ENCODE measurements around the gene ERFL.

The ERFL gene

GRCh38 chr19:41897820-41898219, 30.4 kb downstream of the ERFL start:
- DNase-seq (ENCODE audit: low spot score) = no peak

- no peak for DNase-seq (ENCODE audit: low spot score)
Measured at GRCh38 chr19:41897181-41897580, 31.1 kb downstream of the ERFL start.

- no peak for DNase-seq (ENCODE audit: low spot score)
Measured at GRCh38 chr19:41896581-41896942, 31.7 kb downstream of the ERFL start.

GRCh38 chr19:41895745-41896580, 32.3 kb downstream of the ERFL start:
- DNase-seq (ENCODE audit: low spot score) = no peak

DNA sequence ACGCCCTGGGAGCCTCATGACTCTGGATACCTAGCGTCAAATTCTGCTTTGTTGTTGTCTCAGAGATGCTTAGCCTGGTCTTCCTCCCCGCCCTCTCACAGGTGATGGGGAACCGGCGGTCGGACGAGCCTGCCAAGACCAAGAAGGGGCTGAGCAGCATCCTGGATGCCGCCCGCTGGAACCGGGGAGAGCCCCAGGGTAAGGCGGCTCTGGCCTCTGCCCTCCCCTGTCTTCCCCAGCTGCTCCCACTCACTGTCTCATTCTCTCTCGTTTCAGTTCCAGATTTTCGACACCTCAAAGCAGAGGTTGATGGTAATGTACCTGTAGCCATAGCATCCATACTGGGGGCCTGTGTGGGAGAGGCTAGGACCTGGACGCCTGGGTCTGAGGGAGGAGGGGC, 33.9 kb downstream of the ERFL start:
- DNase-seq (ENCODE audit: low spot score) = no peak

GRCh38 chr19:41893899-41894298, 34.4 kb downstream of the ERFL start:
- DNase-seq (ENCODE audit: low spot score) = no peak

DNA sequence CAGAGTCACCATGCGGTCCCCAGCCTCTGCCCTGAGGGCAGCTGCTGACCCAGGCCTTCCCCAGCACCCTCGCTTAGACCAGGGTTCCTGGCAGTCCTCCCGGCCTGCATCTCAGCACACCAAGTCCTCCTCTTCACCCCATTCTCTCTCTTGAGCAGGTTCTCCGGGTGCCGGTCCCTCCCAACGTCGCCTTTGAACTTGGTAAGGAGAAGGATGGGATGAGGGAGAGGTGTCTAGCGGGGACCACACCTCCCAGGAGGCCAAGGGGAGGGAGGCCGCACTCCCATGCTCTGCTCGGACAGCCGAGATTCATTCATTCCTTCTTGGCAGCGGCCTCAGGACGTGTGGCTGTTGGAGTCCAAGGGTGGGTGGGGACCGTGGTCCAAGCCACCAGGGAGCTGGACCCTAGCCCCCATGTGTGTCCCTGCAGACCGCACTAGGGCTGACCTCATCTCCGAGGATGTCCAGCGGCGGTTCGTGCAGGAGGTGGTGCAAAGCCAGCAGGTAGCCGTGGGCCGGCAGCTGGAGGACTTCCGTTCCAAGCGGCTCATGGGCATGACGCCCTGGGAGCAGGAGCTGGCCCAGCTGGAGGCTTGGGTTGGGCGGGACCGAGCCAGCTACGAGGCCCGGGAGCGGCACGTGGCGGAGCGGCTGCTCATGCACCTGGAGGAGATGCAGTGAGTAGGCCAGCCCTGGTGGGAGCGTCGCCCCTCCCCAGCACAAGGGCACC, 35.9 kb downstream of the ERFL start:
- no peak for DNase-seq (ENCODE audit: low spot score)

GRCh38 chr19:41890936-41891335, 37.3 kb downstream of the ERFL start:
- DNase-seq (ENCODE audit: low spot score) = no peak

- no peak for DNase-seq (ENCODE audit: low spot score)
Measured at GRCh38 chr19:41889896-41890295, 38.4 kb downstream of the ERFL start.

- DNase-seq (ENCODE audit: low spot score) = no peak
Measured at GRCh38 chr19:41888926-41889325, 39.3 kb downstream of the ERFL start.

DNA sequence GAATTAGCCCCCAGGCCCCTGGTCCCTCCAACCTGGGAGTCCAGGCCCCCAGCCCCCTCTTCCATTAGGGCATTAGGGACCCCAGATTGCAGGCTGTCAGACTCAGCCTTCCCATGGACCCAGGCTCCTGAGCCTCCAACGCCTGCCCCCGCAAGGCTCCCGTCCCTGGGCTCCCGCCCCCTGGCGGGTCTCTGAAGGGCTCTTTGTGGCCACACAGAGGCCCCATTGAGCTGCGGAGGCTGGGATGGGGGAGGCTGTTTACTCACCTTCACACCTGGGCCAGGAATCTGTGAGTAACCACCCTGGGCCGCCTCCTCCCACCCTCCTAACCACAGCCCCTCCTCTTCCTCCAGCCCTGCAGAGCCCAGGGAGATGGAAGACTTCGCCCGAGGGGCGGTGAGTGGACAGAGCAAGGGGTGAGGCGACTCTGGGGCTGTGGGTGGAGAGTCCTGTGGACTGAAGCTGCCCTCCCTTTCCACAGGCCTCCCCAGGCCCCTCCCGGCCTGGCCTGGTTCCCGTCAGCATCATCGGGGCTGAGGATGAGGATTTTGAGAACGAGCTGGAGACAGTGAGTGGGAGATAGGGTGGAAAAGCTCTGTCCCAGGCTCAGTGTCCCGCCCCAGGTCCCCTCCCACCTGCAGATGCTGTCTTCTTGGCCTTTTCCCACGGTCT, 40.4 kb downstream of the ERFL start:
- no peak for DNase-seq (ENCODE audit: low spot score)

GRCh38 chr19:41886761-41887710, 41.2 kb downstream of the ERFL start:
- no peak for DNase-seq (ENCODE audit: low spot score)

GRCh38 chr19:41883821-41884733, 44.2 kb downstream of the ERFL start:
- DNase-seq (ENCODE audit: low spot score) = peak; percentile 94

GRCh38 chr19:41883463-41883820, 44.8 kb downstream of the ERFL start:
- DNase-seq (ENCODE audit: low spot score) = no peak

- DNase-seq (ENCODE audit: low spot score) = peak; percentile 66
Measured at GRCh38 chr19:41882568-41883462, 45.4 kb downstream of the ERFL start, which contains the start of gene ARHGEF1. ARHGEF1 (plus strand) TSS chr19:41883184; CDS start chr19:41888083, 4,899 bp downstream.

GRCh38 chr19:41880329-41880708, 47.9 kb downstream of the ERFL start:
- no peak for DNase-seq (ENCODE audit: low spot score)

DNA sequence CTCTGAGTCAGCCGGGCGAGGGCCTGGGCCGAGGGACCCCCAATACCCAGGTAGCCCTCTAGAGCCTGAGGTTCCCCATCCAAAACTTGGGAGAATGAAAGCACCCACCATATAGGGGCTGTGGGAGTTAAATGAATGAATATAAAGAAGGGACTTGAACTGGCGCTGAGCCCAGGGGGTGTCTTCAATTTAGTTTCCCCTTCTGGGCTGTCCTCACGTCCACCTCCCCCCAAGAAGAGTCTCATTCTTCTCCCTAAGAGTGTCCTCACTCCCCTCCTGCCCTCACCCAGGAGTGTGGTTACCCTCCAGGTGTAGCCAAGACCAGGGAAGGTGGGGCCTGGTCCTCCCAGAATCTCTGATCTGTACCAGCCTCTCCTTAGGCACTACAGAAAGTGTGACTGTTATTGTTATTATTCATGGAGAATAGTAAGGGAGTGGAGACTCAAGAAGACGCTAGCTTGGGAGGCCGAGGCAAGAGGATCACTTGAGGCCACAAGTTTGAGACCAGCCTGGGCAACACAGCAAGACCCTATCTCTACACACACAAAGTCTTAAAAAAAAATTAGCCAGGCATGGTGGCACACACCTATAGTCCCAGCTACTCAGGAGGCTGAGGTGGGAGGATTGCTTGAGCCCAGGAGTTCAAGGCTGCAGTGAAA, 48.5 kb downstream of the ERFL start:
- no peak for DNase-seq (ENCODE audit: low spot score)

- DNase-seq (ENCODE audit: low spot score) = no peak
Measured at GRCh38 chr19:41879080-41879479, 49.2 kb downstream of the ERFL start.
